AG10803 (cell line): ENCODE results near the gene SCGB1D2.
"Not testable (repeated sequence)": the region's sequence is repeated elsewhere in the genome, so short reads cannot be mapped to it uniquely, and the experiment has no call there.

Source experiments
- DNase-seq: peaks from one replicate; pipeline ENCODE4 v3.0.0; 2010; ENCODE audit warnings: low read depth
- H3K4me3 ChIP-seq: 2 replicates; pipeline ENCODE4 v1.5.1; 2011; ENCODE audit warnings: mild to moderate bottlenecking, low read length, control low read depth
- TF ChIP-seq, protein P1 (sequence below): conservative IDR thresholded peaks from 2 replicates; pipeline ENCODE4 v1.5.1; 2011; ENCODE audit warnings: mild to moderate bottlenecking, low read length, control low read depth, inconsistent platforms

Gene SCGB1D2

DNA sequence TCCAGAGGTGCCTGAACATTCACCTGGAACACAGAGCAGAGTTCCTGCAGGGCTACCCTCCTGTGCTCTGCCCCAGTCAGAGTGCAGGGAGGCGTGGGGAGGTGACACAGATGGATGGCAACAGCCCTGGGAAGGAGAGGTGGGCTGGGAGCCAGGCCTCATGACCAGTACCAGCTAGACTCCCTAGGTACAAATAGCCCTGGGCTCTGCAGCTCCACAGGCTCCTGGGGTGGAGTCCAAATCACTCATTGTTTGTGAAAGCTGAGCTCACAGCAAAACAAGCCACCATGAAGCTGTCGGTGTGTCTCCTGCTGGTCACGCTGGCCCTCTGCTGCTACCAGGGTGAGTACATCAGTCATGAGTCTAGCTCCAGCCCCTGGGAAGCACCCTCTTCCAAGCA is at the start of gene SCGB1D2:
Gene SCGB1D2 (plus strand): TSS at position 219 of the 400 bp plus-strand sequence. CDS start 69 bp downstream, at position 288.
- no peak within 1 kb of the TSS for H3K4me3 ChIP-seq
- TF ChIP-seq, protein P1, sequence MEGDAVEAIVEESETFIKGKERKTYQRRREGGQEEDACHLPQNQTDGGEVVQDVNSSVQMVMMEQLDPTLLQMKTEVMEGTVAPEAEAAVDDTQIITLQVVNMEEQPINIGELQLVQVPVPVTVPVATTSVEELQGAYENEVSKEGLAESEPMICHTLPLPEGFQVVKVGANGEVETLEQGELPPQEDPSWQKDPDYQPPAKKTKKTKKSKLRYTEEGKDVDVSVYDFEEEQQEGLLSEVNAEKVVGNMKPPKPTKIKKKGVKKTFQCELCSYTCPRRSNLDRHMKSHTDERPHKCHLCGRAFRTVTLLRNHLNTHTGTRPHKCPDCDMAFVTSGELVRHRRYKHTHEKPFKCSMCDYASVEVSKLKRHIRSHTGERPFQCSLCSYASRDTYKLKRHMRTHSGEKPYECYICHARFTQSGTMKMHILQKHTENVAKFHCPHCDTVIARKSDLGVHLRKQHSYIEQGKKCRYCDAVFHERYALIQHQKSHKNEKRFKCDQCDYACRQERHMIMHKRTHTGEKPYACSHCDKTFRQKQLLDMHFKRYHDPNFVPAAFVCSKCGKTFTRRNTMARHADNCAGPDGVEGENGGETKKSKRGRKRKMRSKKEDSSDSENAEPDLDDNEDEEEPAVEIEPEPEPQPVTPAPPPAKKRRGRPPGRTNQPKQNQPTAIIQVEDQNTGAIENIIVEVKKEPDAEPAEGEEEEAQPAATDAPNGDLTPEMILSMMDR, result no peak
- no peak for DNase-seq

GRCh38 chr11:62193952-62194351 is 48.1 kb upstream of the SCGB1D2 start:
- DNase-seq, result no peak
- TF ChIP-seq, protein P1, result no peak

GRCh38 chr11:62195010-62195409 is 47.0 kb upstream of the SCGB1D2 start:
- H3K4me3 ChIP-seq, DNase-seq: not testable (repeated sequence)

More at GRCh38 chr11:62193952-62194351, 48.1 kb upstream of the SCGB1D2 start:
- no peak overlapping the region for H3K4me3 ChIP-seq

GRCh38 chr11:62195945-62196344 is 46.1 kb upstream of the SCGB1D2 start:
- TF ChIP-seq, protein P1, result no peak
- no peak overlapping the region for H3K4me3 ChIP-seq
- DNase-seq, result no peak

DNA sequence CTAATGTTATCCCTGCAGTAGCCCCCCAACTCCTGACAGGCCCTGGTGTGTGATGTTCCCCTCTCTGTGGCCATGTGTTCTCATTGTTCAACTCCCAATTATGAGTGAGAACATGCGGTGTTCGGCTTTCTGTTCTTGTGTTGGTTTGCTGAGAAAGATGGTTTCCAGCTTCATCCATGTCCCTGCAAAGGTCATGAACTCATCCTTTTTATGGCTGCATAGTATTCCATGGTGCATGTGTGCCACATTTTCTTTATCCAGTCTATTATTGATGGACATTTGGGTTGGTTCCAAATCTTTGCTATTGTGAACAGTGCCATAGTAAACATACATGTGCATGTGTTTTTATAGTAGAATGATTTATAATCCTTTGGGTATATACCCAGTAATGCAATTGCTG is 44.6 kb upstream of the SCGB1D2 start:
- DNase-seq, H3K4me3 ChIP-seq: not testable (repeated sequence)

DNA sequence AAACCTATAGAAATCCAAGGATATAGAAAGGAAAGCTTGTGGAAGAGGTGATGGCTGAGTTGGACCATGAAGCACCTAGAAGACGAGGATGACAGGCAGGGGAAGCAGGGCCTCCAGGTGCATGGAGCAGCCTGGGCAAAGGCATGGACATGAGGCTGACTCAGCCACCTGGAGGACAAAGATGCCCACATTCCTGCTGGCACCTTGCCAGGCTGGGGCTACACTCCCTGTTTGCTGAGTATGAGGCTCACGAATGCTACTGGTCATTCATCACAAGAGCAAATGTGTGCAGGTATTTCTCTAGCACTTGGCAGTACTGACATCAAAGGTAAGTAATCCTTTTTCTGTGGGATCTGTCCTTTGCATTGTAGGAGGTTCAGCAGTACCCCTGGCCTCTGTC is 40.7 kb upstream of the SCGB1D2 start:
- H3K4me3 ChIP-seq, result no peak overlapping the region
- TF ChIP-seq, protein P1, result no peak
- no peak for DNase-seq

- TF ChIP-seq, protein P1, result no peak
- DNase-seq, result no peak
- H3K4me3 ChIP-seq, result no peak overlapping the region
Measured at GRCh38 chr11:62202910-62203309, 39.1 kb upstream of the SCGB1D2 start.

DNA sequence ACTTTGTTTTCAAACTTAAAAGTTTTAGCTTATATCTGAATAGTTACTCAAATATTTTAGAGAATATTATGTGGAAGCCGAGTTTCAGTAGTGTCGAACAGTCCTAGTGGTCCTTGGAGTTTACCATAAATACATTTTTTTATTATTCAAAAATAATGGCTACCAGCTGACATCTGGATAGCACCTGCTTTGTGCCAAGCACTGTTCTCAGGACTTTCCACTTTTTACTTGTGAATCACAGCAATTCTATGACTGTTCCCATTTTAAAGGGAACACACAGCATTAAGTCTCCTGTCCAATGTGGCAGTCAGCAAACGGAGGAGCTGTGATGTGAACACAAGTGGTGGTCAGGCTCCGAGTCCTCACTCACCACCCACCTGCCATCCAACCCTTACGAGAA is 37.6 kb upstream of the SCGB1D2 start:
- TF ChIP-seq, protein P1, result no peak
- no peak overlapping the region for H3K4me3 ChIP-seq
- no peak for DNase-seq
